ENCODE measurements around the gene ALDH16A1.
"Not testable (repeated sequence)": the region's sequence is repeated elsewhere in the genome, so short reads cannot be mapped to it uniquely, and the experiment has no call there.

The ALDH16A1 gene

DNA sequence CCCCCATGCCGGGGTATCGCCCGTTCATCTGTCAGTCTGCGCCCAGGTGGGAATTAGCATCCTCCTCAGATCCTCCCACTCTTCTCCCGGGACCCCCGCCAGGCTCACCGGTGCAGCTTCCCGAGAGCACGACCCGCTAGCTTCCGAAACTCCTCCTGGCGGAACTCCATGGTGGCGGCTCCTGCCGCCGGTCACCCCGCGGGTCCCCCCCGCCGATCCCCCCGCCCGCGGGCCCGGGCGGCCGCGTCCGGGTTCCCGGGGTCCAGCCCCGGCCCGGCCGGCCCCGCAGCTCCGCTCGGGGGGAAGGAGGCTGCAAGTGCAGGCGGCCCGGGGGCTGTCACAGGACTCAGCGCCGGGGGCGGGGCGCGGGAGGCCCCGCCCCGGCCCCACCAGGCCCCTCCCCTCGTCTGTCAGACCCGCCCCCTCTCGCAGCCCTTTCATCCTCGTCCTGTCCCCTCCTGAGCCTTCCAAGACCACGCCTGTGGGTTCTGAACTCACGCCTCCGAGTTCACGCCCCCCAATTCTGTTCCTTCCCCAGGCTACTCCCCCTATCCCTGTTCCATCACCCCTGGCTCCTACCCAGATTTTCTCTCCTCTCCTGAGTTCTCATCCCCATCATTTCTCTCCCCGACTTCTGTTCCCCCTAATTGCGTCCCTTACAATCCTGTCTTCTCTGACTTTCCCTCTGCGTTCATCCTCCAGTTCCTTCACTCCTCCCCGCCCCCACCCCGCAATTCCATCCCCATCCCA lies 11.6 kb upstream of the ALDH16A1 start, which contains the start of gene SLC17A7:
SLC17A7 (minus strand) TSS at position 318 of the 750 bp plus-strand sequence; CDS start at position 170, 148 bp downstream.
- no peak for DNase-seq (ENCODE audit: low read depth)

- DNase-seq (ENCODE audit: low read depth) = no peak
These were observed 11.1 kb upstream of the ALDH16A1 start for GRCh38 chr19:49441960-49442350.

- DNase-seq (ENCODE audit: low read depth) = no peak
These were observed 10.7 kb upstream of the ALDH16A1 start for GRCh38 chr19:49442354-49442753.

- no peak for DNase-seq (ENCODE audit: low read depth)
These were observed 10.2 kb upstream of the ALDH16A1 start for GRCh38 chr19:49442771-49443365.

DNA sequence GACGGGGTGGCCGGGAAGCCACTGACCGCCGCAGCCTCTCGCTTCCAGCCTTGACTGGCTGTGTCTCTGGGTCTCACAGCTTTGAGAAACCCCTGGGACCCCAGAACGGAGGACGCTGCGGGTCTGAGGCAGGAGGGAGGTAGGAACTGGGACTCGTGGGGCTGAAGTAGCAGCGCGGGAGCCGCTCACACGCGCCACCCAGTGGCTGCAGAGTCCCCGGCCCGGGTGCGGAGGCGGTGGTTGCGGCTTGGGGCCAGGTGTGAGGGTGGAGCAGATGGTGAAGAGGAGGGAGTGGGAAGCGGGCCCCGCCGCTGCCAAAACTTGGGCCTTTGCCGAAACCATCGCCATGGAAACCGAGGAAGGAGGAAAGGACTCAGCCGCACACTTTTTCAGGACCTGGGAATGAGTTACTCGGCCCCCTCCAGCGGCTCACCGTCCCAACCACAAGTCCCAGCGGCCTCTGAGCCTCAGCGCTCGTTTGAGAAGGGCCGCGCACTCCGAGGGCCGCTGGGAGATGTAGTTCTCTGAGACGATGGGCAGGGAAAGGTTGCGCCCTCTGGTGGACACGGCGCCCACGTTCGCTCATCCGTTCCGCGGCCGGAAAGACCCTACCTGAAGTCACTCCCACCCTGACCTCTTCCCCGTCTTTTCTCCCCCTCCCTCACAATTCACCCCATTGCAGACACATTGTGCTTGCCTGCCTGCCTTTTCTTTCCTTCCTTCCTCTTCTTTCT lies 9.5 kb upstream of the ALDH16A1 start:
- DNase-seq (ENCODE audit: low read depth) = peak; percentile 86

GRCh38 chr19:49444100-49444700 lies 8.8 kb upstream of the ALDH16A1 start:
- not testable (repeated sequence) for DNase-seq (ENCODE audit: low read depth)

DNA sequence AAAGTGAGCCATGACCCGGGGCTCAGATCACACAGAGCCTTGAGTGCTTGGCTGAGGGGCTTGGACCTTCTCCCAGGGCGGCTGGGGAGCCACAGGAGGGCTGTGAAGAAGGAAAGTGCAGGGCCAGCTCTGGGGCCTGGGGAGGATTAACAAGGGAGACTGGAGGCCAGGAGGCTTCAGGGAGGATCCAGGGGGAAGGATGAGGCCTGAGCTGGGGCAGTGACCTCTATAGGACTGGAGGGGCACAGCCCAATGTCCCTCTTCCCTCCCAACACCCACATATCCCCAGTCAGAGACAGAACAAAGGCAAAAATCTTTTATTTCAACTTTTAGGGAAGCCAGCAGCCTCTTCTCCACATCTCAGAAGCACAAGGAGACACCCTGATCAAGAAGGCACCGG lies 7.0 kb upstream of the ALDH16A1 start:
- DNase-seq (ENCODE audit: low read depth) = no peak

DNA sequence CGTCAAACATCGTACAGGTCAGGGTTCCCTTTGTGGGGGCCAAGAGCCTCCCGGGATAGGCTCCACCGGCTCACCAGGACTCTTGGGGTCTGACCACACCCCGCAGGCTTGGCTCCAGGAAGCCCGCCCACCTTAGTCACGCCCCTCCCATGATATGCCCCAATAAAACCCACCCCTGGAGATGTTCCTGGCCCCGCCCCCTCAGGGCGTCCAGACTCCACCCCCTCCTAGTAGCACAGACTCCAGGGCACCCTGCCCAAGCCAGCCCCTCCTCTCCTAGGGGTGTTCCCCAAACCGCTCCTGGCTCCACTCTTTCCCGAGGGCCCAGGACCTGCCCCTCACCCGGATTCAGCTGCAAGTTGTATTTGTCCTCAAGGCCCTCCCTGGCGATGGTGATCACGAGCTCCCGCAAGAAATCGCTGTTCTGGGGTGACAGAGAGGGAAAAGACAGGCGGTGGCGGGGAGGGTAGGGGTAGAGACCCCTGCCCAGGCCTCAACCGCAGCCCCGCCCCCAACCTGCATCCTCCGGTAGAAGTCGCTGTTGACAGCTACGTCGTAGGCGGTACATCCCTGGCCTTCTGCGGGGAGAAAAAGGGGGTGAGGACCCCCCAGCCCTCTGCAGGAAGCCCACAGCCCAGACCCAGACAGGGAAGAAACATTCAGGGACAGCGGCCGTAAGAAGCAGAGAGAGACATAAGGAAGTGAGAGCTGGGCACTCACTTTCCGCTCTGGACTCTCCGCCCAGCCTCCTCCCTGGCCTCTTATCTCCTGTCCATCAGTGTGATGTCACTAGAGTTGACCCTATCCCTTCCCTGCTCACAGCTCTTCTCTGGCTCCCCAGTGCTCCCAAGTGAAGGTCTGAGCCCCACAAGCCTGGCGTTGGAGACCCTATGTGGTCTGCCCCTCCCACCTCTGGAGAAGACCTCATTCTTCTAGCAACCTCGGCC lies 5.3 kb upstream of the ALDH16A1 start:
- DNase-seq (ENCODE audit: low read depth) = no peak

DNA sequence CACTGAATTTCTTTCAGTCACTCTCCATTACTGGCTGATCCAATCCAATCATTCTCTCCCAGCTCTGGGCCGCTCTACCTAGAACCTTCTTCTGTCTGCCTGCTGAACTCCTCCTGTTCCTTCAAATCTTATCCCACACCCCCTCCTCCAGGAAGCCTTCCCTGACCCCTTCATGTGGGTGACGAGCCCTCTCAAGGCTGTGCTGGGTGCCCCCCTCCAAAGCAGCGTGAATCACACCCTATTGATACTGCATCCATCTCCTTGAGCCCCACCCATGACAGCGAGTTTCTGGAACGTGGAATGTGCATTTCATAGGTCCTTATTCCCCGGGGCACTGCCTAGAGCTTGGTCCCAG lies 4.6 kb upstream of the ALDH16A1 start:
- no peak for DNase-seq (ENCODE audit: low read depth)

GRCh38 chr19:49450405-49450804 lies 2.6 kb upstream of the ALDH16A1 start:
- no peak for DNase-seq (ENCODE audit: low read depth)

DNA sequence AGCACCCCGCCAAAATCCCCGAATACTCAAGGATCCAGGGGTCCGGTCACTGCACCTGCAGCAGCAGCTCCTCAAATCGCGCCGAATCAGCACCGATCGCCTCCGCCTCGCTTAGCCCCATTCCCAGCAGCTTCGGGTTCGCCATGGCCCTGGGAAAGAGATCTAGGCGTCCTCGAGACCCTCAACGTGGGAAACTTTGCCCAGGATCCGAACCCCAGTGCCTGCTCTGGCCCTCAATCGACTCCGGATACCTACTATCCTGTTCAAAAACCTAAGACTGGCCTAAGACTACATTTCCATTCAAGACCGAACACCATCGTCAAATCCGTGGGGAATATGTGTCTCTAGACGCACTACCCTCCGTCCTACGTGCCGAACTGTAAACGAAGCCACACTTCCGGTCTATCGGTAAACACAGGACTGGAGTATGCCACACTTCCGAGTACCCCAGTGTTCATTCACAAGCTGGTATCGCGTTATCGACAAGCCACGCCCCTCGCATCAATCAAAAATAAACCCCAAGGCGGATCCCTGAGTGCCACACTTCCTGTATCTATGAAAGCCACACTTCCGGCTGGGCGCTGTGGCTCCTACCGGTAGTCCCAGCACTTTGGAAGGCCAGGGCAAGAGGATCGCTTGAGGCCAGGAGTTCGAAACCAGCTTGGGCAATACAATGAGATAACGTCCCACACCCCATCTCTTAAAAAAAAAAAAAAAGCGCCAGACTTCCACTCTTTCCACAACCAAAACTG lies 1.4 kb upstream of the ALDH16A1 start, which contains the start of gene PIH1D1:
PIH1D1 (minus strand) TSS at position 385 of the 752 bp plus-strand sequence; CDS start at position 145, 240 bp downstream.
- peak; percentile 88 for DNase-seq (ENCODE audit: low read depth)

DNA sequence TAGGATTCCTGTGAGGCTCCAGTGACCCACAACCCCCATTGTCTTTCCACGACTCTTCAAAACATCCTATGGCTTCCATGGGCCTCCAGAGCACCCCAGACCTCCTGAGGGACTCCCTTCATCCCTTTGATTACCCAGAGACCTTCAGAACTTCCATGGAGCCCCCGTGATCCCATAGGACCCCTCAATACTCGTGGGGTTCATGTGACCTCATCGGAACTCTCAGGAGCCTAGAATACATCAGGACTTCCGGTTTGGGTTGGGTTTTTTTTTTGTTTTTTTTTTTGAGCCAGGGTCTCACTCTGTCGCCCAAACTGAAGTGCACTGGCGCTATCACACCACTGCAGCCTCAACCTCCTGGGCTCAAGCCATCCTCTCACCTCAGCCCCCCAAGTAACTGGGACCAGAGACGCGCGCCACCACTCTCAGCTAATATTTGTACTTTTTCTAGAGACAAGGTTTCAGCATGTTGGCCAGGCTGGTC lies 774 bp downstream of the ALDH16A1 start:
- DNase-seq (ENCODE audit: low read depth) = no peak

DNA sequence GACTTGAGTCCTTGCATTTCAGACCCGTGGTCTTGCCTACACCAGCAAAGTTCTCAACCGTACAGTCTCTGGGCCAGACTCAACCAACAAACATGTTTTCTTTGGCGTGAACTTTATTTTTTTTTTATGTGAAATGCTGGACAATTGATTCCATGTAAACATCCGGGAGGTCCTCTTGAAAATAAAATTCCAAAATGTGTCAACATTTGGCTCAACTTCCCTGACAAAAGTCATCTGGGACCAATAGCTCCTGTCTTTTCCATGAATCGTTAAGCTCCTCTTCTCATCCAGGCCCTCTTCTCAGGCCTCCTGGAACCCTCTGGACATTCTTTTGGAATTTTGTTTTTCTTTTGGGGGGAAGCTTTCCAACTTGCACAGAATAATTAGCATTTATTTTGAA lies 2.7 kb downstream of the ALDH16A1 start:
- no peak for DNase-seq (ENCODE audit: low read depth)

GRCh38 chr19:49456326-49456725 lies 3.3 kb downstream of the ALDH16A1 start:
- no peak for DNase-seq (ENCODE audit: low read depth)

DNA sequence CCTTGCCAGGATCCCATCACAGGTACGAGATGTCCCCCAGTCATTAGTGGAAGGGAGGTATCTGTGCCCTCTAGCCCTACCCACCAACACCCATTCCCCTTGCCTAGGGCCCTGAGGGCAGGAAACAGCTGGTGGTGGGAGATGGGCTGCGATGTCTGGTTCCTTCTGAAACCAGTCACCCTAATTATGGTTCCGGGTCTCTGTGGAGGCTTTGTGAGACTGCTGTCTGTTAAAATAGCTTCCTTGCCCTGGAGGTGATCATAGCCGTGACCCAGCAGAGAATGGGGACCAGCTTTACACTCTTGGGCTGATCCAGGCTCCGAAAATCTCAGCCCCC lies 5.5 kb downstream of the ALDH16A1 start:
- DNase-seq (ENCODE audit: low read depth) = no peak

GRCh38 chr19:49459388-49459787 lies 6.4 kb downstream of the ALDH16A1 start:
- DNase-seq (ENCODE audit: low read depth) = no peak

DNA sequence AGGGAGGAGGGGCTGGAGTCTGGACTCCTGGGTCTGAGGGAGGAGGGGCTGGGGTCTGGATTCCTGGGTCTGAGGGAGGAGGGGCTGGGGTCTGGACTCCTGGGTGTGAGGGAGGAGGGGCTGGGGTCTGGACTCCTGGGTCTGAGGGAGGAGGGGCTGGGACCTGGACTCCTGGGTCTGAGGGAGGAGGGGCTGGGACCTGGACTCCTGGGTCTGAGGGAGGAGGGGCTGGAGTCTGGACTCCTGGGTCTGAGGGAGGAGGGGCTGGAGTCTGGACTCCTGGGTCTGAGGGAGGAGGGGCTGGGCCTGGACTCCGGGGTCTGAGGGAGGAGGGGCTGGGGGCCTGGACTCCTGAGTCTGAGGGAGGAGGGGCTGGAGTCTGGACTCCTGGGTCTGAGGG lies 8.1 kb downstream of the ALDH16A1 start:
- DNase-seq (ENCODE audit: low read depth) = not testable (repeated sequence)

- DNase-seq (ENCODE audit: low read depth) = no peak
These were observed 8.6 kb downstream of the ALDH16A1 start for GRCh38 chr19:49461656-49462055.

- DNase-seq (ENCODE audit: low read depth) = no peak
These were observed 9.5 kb downstream of the ALDH16A1 start for GRCh38 chr19:49462492-49462891.

DNA sequence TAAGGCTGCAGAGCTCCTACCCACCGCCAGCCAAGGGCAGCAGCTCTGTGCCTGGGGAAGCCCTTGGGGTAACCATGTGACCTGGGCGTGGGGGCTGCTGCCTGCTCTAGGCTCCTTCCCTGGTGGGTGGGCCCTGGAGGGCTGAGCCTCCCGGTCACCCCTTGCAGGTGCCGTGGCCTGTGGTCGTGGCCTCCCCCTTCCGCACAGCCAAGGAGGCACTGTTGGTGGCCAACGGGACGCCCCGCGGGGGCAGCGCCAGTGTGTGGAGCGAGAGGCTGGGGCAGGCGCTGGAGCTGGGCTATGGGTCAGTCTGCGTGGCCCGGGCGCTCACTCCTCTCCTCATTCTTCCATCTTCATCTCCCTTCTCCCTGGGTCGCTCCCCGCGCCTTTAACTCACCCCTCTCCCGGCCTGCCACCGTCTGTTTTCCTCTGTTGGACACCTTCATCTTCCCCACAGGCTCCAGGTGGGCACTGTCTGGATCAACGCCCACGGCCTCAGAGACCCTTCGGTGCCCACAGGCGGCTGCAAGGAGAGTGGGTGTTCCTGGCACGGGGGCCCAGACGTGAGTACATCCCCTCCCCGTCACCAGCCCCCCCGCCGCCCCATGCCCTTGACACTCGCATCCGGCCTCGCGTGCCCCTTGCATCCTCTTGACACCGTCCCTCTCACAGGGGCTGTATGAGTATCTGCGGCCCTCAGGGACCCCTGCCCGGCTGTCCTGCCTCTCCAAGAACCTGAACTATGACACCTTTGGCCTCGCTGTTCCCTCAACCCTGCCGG lies 11.1 kb downstream of the ALDH16A1 start:
- no peak for DNase-seq (ENCODE audit: low read depth)

All from activated T-helper 1 cell treated with Interleukin-2 at 50 U/mL for 16 hours (primary cell).